Body of pancreas (tissue), 4 donors: ENCODE measurements around the gene RASA4B. TPM values are rescaled to one million over a fixed set of nuclear protein-coding genes. Genes with fewer than 3 reads are reported as not detected.
"Not testable (repeated sequence)": the region's sequence is repeated elsewhere in the genome, so short reads cannot be mapped to it uniquely, and the experiment has no call there.

ENCODE experiments used
- ATAC-seq: fragments of 150-250 bp; one replicate; pipeline ENCODE4 v1.9.1; 2016
- DNase-seq, 4 donors: peaks; one replicate each; pipeline ENCODE4 v3.0.0-alpha.2; 2019
- H3K27ac ChIP-seq, 4 donors: fragments of 200-600 bp; sonication (generic); 1 replicate in 3 of 4; 2 replicates in 1 of 4; pipeline versions ENCODE4 v1.5.1 to v1.6.1; 2016 to 2019; ENCODE audit warnings: mild to moderate bottlenecking in 1 of 4, mixed read lengths in 1 of 4, moderate library complexity in 1 of 4
- H3K27me3 ChIP-seq, 2 donors: fragments of 200-600 bp; sonication (generic); one replicate each; pipeline ENCODE4 v1.6.0; 2016; ENCODE audit warnings: mild to moderate bottlenecking in 1 of 2
- H3K36me3 ChIP-seq, 2 donors: fragments of 200-600 bp; sonication (generic); replicated peaks in 1 of 2; 2 replicates each; pipeline ENCODE4 v1.5.1; 2016; ENCODE audit warnings: low read depth in 2 of 2; ENCODE audit not compliant: insufficient read depth in 1 of 2
- H3K4me1 ChIP-seq: fragments of 200-600 bp; sonication (generic); one replicate; pipeline ENCODE4 v1.6.0; 2016
- H3K4me3 ChIP-seq, 2 donors: fragments of 200-600 bp; sonication (generic); 1 replicate in 1 of 2; 2 replicates in 1 of 2; pipeline ENCODE4 v1.5.1; 2016 to 2019
- H3K9me3 ChIP-seq, 3 donors: fragments of 200-600 bp; sonication (generic); 1 replicate in 2 of 3; 2 replicates in 1 of 3; pipeline ENCODE4 v1.5.1; 2016
- CTCF ChIP-seq, 7 experiments: fragments of 450-650 bp in 4 of 7; fragments of 200-600 bp in 3 of 7; sonication (generic) in 3 of 7; IDR thresholded peaks; one replicate each; pipeline ENCODE4 v1.5.1; 2016 to 2019; ENCODE audit warnings: antibody characterized with exemption in 7 of 7
- POLR2A ChIP-seq, 3 donors: fragments of 450-650 bp; IDR thresholded peaks; one replicate each; pipeline ENCODE4 v1.6.1; 2016; ENCODE audit warnings: antibody characterized with exemption in 3 of 3, mild to moderate bottlenecking in 2 of 3
- WGBS, 2 donors: methylation state at CpG; one replicate each; pipeline ENCODE4 v1.1.5; 2017; 5-methylcytosine and 5-hydroxymethylcytosine counted together
- intact Hi-C: fragments of 100-400 bp; cut with DNase I; formaldehyde crosslinking; loops from one replicate; pipeline ENCODE4 v1.15.1; 2023
- total RNA-seq, 2 donors: library from RNA; depleted of rRNA; stranded (reverse); fragments of >200 nt; gene quantifications; one replicate each; pipeline ENCODE4 v1.1.0, GENCODE V29; 2016

The RASA4B gene
- total RNA-seq, 2 donors from 2014 or later: 5.3 to 12.5 TPM

- ATAC-seq, H3K4me1 ChIP-seq, intact Hi-C loops, H3K36me3 ChIP-seq, H3K4me3 ChIP-seq, H3K9me3 ChIP-seq, H3K27ac ChIP-seq, H3K27me3 ChIP-seq: not testable (repeated sequence)
- DNase-seq: peak in 1 of 4 donors; percentile 1
- no CpG with 5 or more reads among the region's 10 CpGs for WGBS, 2 donors
Observed at GRCh38 chr7:102481962-102482361, 35.6 kb downstream of the RASA4B start.

GRCh38 chr7:102479982-102480637 lies 37.5 kb downstream of the RASA4B start:
- peak; percentile 11 to 69 (median 40) for TF ChIP-seq CTCF (IDR thresholded peaks at IDR 0.05)
- H3K9me3 ChIP-seq, intact Hi-C loops, H3K27me3 ChIP-seq, H3K4me3 ChIP-seq, ATAC-seq, H3K4me1 ChIP-seq, H3K36me3 ChIP-seq, H3K27ac ChIP-seq: not testable (repeated sequence)
- peak; percentile 44 to 80 (median 68) for DNase-seq
- WGBS, 2 donors: 2% methylated on average over 6 to 8 of the region's 11 CpGs

- H3K9me3 ChIP-seq, H3K4me1 ChIP-seq, DNase-seq, H3K36me3 ChIP-seq, intact Hi-C loops, H3K4me3 ChIP-seq, H3K27me3 ChIP-seq, H3K27ac ChIP-seq: not testable (repeated sequence)
- WGBS, 2 donors: no CpG with 5 or more reads among the region's 10 CpGs
- peak; percentile 4 for ATAC-seq
Observed at GRCh38 chr7:102479209-102479584, 38.4 kb downstream of the RASA4B start.

GRCh38 chr7:102478314-102479208 lies 39.0 kb downstream of the RASA4B start, which contains the start of gene POLR2J:
POLR2J (minus strand) TSS chr7:102478922; CDS start chr7:102478860, 62 bp downstream.
- Histone ChIP-seq H3K4me3 (peak within 1 kb of the TSS in 1 of 2 donors; percentile 34), H3K27ac (peak within 1 kb of the TSS in 3 of 4 donors; percentile 30 to 68 (median 54))
- H3K27me3 ChIP-seq, H3K36me3 ChIP-seq, intact Hi-C loops, H3K4me1 ChIP-seq, H3K9me3 ChIP-seq: not testable (repeated sequence)
- TF ChIP-seq CTCF (IDR thresholded peaks at IDR 0.05): peak in 6 of 7 experiments; percentile 26 to 76 (median 45)
- TF ChIP-seq POLR2A (IDR thresholded peaks at IDR 0.05): peak in 2 of 3 donors; percentile 25 to 72
- DNase-seq: peak; percentile 68 to 93 (median 90)
- 0% methylated on average over 49 of the region's 72 CpGs; no CpG with 5 or more reads in 1 of the 2 donors for WGBS, 2 donors
- peak; percentile 92 for ATAC-seq

- H3K36me3 ChIP-seq, ATAC-seq, H3K27ac ChIP-seq, intact Hi-C loops, H3K9me3 ChIP-seq, H3K27me3 ChIP-seq, H3K4me1 ChIP-seq, H3K4me3 ChIP-seq: not testable (repeated sequence)
- 75% methylated on average over 6 of the region's 19 CpGs; no CpG with 5 or more reads in 1 of the 2 donors for WGBS, 2 donors
- peak in 1 of 4 donors; percentile 4 for DNase-seq
Observed at GRCh38 chr7:102474736-102475435, 42.7 kb downstream of the RASA4B start.

GRCh38 chr7:102474116-102474515 lies 43.5 kb downstream of the RASA4B start:
- H3K4me3 ChIP-seq, H3K4me1 ChIP-seq, H3K36me3 ChIP-seq, H3K27me3 ChIP-seq, ATAC-seq, intact Hi-C loops, DNase-seq, H3K9me3 ChIP-seq, H3K27ac ChIP-seq: not testable (repeated sequence)
- 61 to 80% methylated on average over 2 to 8 of the region's 14 CpGs for WGBS, 2 donors
